HTR-8/SVneo (cell line): ENCODE measurements around the gene EFNA2.

Source experiments
- DNase-seq: peaks from one replicate; pipeline ENCODE4 v3.0.0; 2011; ENCODE audit warnings: low spot score, mixed read lengths; ENCODE audit not compliant: insufficient read length
- FAIRE-seq: peaks from 2 replicates; lab custom pipeline; 2011; peaks lifted over from hg19 to GRCh38; lab: Jason Lieb, UNC

EFNA2 gene

GRCh38 chr19:1340681-1341469 lies 55.2 kb downstream of the EFNA2 start:
- no peak for DNase-seq
- FAIRE-seq, result no peak

- no peak for DNase-seq
- no peak for FAIRE-seq
These were observed 57.4 kb downstream of the EFNA2 start for GRCh38 chr19:1343041-1343440.

GRCh38 chr19:1349211-1349610 lies 63.5 kb downstream of the EFNA2 start:
- no peak for DNase-seq
- FAIRE-seq, result no peak

- DNase-seq, result no peak
- FAIRE-seq, result no peak
These were observed 65.2 kb downstream of the EFNA2 start for GRCh38 chr19:1350867-1351266.
